GM23248 (cell line): ENCODE data around the gene DNM1. TPM values are rescaled to one million over a fixed set of nuclear protein-coding genes. Genes with fewer than 3 reads are reported as not detected.

Experiments used
- DNase-seq: peaks from one replicate; pipeline ENCODE4 v3.0.0-alpha.2; 2015
- H2AFZ ChIP-seq: fragments of 200-600 bp; sonication (generic); 2 replicates; pipeline ENCODE4 v1.6.1; 2016; ENCODE audit warnings: antibody characterized with exemption
- H3F3A ChIP-seq: fragments of 200-600 bp; sonication (generic); 2 replicates; pipeline ENCODE4 v1.6.1; 2016; ENCODE audit warnings: mild to moderate bottlenecking, antibody characterized with exemption, mixed run types; ENCODE audit not compliant: insufficient read depth
- H3K27ac ChIP-seq: fragments of 200-600 bp; sonication (generic); 2 replicates; pipeline ENCODE4 v1.5.1; 2016; ENCODE audit warnings: mild to moderate bottlenecking
- H3K27me3 ChIP-seq: fragments of 200-600 bp; sonication (generic); replicated peaks from 2 replicates; pipeline ENCODE4 v1.6.1; 2016; ENCODE audit warnings: mild to moderate bottlenecking; ENCODE audit not compliant: insufficient read depth
- H3K36me3 ChIP-seq: fragments of 200-600 bp; sonication (generic); 2 replicates; pipeline ENCODE4 v1.6.1; 2016; ENCODE audit warnings: low read depth, mild to moderate bottlenecking
- H3K4me1 ChIP-seq: fragments of 200-600 bp; sonication (generic); 2 replicates; pipeline ENCODE4 v1.6.1; 2016; ENCODE audit warnings: mild to moderate bottlenecking; ENCODE audit not compliant: insufficient read depth
- H3K4me2 ChIP-seq: fragments of 200-600 bp; sonication (generic); one replicate; pipeline ENCODE4 v1.6.1; 2016; ENCODE audit warnings: mild to moderate bottlenecking; ENCODE audit not compliant: unreplicated experiment
- H3K4me3 ChIP-seq: fragments of 200-600 bp; sonication (generic); 2 replicates; pipeline ENCODE4 v1.5.1; 2016; ENCODE audit warnings: mild to moderate bottlenecking
- H3K79me2 ChIP-seq: fragments of 200-600 bp; sonication (generic); 2 replicates; pipeline ENCODE4 v1.6.1; 2016; ENCODE audit warnings: mild to moderate bottlenecking; ENCODE audit not compliant: insufficient read depth
- H3K9ac ChIP-seq: fragments of 200-600 bp; sonication (generic); 2 replicates; pipeline ENCODE4 v1.6.1; 2016; ENCODE audit warnings: mild to moderate bottlenecking
- H3K9me2 ChIP-seq: fragments of 200-600 bp; sonication (generic); 2 replicates; pipeline ENCODE4 v1.6.1; 2016; ENCODE audit warnings: mixed run types, mild to moderate bottlenecking, moderate library complexity; ENCODE audit not compliant: insufficient read depth
- H3K9me3 ChIP-seq: fragments of 200-600 bp; sonication (generic); one replicate; pipeline ENCODE4 v1.6.1; 2017; ENCODE audit warnings: low read depth
- H4K20me1 ChIP-seq: fragments of 200-600 bp; sonication (generic); 2 replicates; pipeline ENCODE4 v1.6.0; 2016; ENCODE audit not compliant: insufficient read depth
- EZH2 ChIP-seq: fragments of 200-600 bp; sonication (generic); IDR thresholded peaks from 2 replicates; pipeline ENCODE4 v1.6.1; 2018; ENCODE audit warnings: antibody characterized with exemption, mild to moderate bottlenecking; ENCODE audit not compliant: insufficient read depth, poor library complexity, severe bottlenecking
- EZH2phosphoT487 ChIP-seq: fragments of 200-600 bp; sonication (generic); IDR thresholded peaks from 2 replicates; pipeline ENCODE4 v1.6.1; 2018; ENCODE audit warnings: antibody characterized with exemption, moderate library complexity, mild to moderate bottlenecking, low read depth; ENCODE audit not compliant: insufficient read depth
- WGBS, 2 experiments: methylation state at CpG; one replicate each; pipeline ENCODE4 v1.1.6; 2015 to 2017; ENCODE audit warnings: low lambda C conversion rate in 2 of 2, low coverage in 1 of 2; ENCODE audit errors: missing lambda C conversion rate in 2 of 2; 5-methylcytosine and 5-hydroxymethylcytosine counted together
- in situ Hi-C: fragments of 300-500 bp; cut with MboI; formaldehyde crosslinking; loops from 2 replicates; pipeline ENCODE4 v1.15.0; 2020
- polyA plus RNA-seq: library from polyadenylated mRNA; unstranded; fragments of >200 nt; fragmentation: Nextera tagmentation; extraction: Ambion mirVana; gene quantifications from 2 replicates; pipeline ENCODE4 v1.2.1, GENCODE V29; 2016
- total RNA-seq: library from RNA; depleted of rRNA; stranded (reverse); fragments of >200 nt; shearing (Covaris generic); gene quantifications from 2 replicates; pipeline ENCODE4 v1.2.3, GENCODE V29; 2014

DNM1 gene
- total and polyA plus RNA-seq, 2 experiments from 2014 or later, result 12.1 to 19.0 TPM

GRCh38 chr9:128159784-128160602, 43.2 kb upstream of the DNM1 start, which contains the start of gene BBLN:
TSS of gene BBLN (plus strand) at chr9:128160265. CDS start at chr9:128160408, 143 bp downstream.
- Histone ChIP-seq H3K9me2 (no peaks in the 10 kb centered on the region), H3K36me3 (peaks cover 5% of the 10 kb centered on the region; the same call in 1 of the 2 replicates), H3K4me2 (peak within 1 kb of the TSS; percentile 79), H3K9ac (peak within 1 kb of the TSS; percentile 80), H3K27me3 (no peaks in the 10 kb centered on the region), H4K20me1 (no peaks in the 10 kb centered on the region), H3K4me3 (peak within 1 kb of the TSS; percentile 85), H2AFZ (peak within 1 kb of the TSS; percentile 88), H3K79me2 (0 out of 2 replicates have a peak, but pooled peaks cover 4% of the 10 kb centered on the region), H3K9me3 (no peaks in the 10 kb centered on the region), H3K4me1 (peaks cover 11% of the 10 kb centered on the region), H3F3A (peaks cover 16% of the 10 kb centered on the region; the same call in 1 of the 2 replicates), H3K27ac (peak within 1 kb of the TSS; percentile 21)
- in situ Hi-C loops, result no loop called here
- TF ChIP-seq EZH2phosphoT487 (no peak), EZH2 (no peak)
- 1 to 2% methylated on average over 41 to 77 of the region's 77 CpGs for WGBS, 2 experiments
- peak; percentile 93 for DNase-seq

DNA sequence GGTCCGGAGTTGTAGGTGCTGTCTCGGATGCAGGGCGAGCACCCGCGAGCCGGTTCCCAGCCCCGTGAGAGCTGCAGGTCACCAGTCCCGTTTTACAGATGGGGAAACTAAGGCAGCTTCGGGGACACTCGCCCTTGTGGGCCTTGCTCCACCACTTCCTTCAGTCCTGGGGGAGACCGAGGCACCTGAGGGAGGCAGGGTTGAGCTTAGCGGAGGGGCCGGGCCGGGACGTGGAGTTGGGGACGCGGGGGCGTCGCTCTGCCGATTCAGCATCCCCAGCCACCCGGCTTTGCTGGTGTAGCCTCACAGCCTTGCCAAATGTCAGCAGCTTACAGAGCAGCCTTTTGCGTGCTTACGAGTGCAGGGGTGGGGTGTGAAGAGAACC, 42.6 kb upstream of the DNM1 start:
- H3K4me3 ChIP-seq, result peak overlapping the region; percentile 85
- H3K9ac ChIP-seq, result peak overlapping the region; percentile 80
- peak; percentile 82 for DNase-seq
- peak overlapping the region; percentile 21 for H3K27ac ChIP-seq
- H3K9me2 ChIP-seq, result no peaks in the 10 kb centered on the region
- H3K27me3 ChIP-seq, result no peaks in the 10 kb centered on the region
- no peaks in the 10 kb centered on the region for H3K9me3 ChIP-seq
- peaks cover 21% of the 10 kb centered on the region; the same call in 1 of the 2 replicates for H3F3A ChIP-seq
- H3K4me1 ChIP-seq, result peaks cover 11% of the 10 kb centered on the region
- H3K79me2 ChIP-seq, result 0 out of 2 replicates have a peak, but pooled peaks cover 4% of the 10 kb centered on the region
- peak overlapping the region; percentile 86 for H2AFZ ChIP-seq
- peaks cover 5% of the 10 kb centered on the region; the same call in 1 of the 2 replicates for H3K36me3 ChIP-seq
- WGBS, 2 experiments, result 0 to 2% methylated on average over 23 of the region's 23 CpGs
- peak overlapping the region; percentile 79 for H3K4me2 ChIP-seq
- in situ Hi-C loops, result no loop called here
- TF ChIP-seq EZH2 (no peak), EZH2phosphoT487 (no peak)
- no peaks in the 10 kb centered on the region for H4K20me1 ChIP-seq

- no peaks in the 10 kb centered on the region for H3K9me3 ChIP-seq
- no peak overlapping the region for H3K27ac ChIP-seq
- in situ Hi-C loops, result no loop called here
- H3K9me2 ChIP-seq, result no peaks in the 10 kb centered on the region
- H4K20me1 ChIP-seq, result no peaks in the 10 kb centered on the region
- no peak overlapping the region for H2AFZ ChIP-seq
- no peaks in the 10 kb centered on the region for H3K27me3 ChIP-seq
- peak overlapping the region; percentile 85 for H3K4me3 ChIP-seq
- no peak for TF ChIP-seq EZH2
- no peak for TF ChIP-seq EZH2phosphoT487
- peak overlapping the region; percentile 80 for H3K9ac ChIP-seq
- H3K79me2 ChIP-seq, result 0 out of 2 replicates have a peak, but pooled peaks cover 4% of the 10 kb centered on the region
- no peak for DNase-seq
- peaks cover 5% of the 10 kb centered on the region; the same call in 1 of the 2 replicates for H3K36me3 ChIP-seq
- 89 to 91% methylated on average over 13 of the region's 13 CpGs for WGBS, 2 experiments
- H3K4me2 ChIP-seq, result peak overlapping the region; percentile 79
- peaks cover 21% of the 10 kb centered on the region; the same call in 1 of the 2 replicates for H3F3A ChIP-seq
- H3K4me1 ChIP-seq, result peaks cover 11% of the 10 kb centered on the region
Measured at GRCh38 chr9:128161215-128161902, 41.8 kb upstream of the DNM1 start.
